Ovary (tissue), 3 donors: ENCODE data around the gene STEAP1B.

ENCODE experiments used
- POLR2A ChIP-seq: fragments of 450-650 bp; IDR thresholded peaks from one replicate; pipeline ENCODE4 v1.6.1; 2017; ENCODE audit warnings: antibody characterized with exemption, mild to moderate bottlenecking, moderate library complexity
- TF ChIP-seq, protein P1 (sequence below), 3 donors: fragments of 450-650 bp in 2 of 3; fragments of 200-600 bp in 1 of 3; IDR thresholded peaks; one replicate each; pipeline versions ENCODE4 v1.5.1 to v1.8.0; 2016 to 2022; ENCODE audit warnings: antibody characterized with exemption in 3 of 3, mild to moderate bottlenecking in 1 of 3
- donor health status: DM: no; HTN: no; CAD: no.

DNA sequence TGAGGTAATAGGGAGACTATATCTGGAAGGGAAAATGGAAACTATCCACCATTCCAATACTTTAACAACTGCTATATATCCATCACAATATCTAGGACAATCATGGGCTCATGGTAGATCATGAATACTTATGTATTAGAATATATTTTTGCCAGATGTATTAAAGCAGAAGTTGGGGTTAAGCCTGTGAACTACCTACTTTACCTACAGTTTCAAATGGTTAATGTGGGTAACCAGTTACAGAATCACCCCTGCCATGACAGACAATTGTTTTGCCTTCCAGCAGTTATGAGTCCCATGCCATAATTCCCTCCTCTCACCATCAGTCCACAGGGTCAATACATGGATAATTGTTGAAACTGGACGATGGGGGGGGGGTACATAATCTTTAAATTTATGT, 113.1 kb downstream of the STEAP1B start:
- TF ChIP-seq, protein P1, sequence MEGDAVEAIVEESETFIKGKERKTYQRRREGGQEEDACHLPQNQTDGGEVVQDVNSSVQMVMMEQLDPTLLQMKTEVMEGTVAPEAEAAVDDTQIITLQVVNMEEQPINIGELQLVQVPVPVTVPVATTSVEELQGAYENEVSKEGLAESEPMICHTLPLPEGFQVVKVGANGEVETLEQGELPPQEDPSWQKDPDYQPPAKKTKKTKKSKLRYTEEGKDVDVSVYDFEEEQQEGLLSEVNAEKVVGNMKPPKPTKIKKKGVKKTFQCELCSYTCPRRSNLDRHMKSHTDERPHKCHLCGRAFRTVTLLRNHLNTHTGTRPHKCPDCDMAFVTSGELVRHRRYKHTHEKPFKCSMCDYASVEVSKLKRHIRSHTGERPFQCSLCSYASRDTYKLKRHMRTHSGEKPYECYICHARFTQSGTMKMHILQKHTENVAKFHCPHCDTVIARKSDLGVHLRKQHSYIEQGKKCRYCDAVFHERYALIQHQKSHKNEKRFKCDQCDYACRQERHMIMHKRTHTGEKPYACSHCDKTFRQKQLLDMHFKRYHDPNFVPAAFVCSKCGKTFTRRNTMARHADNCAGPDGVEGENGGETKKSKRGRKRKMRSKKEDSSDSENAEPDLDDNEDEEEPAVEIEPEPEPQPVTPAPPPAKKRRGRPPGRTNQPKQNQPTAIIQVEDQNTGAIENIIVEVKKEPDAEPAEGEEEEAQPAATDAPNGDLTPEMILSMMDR (IDR thresholded peaks at IDR 0.05), result no peak
- TF ChIP-seq POLR2A, result no peak
